Spleen (tissue), 11 donors: ENCODE results near the gene FREM2. TPM values are rescaled to one million over a fixed set of nuclear protein-coding genes. Genes with fewer than 3 reads are reported as not detected.

Source experiments
- DNase-seq: peaks from one replicate; pipeline ENCODE4 v3.0.0-alpha.2; 2020
- H3K27ac ChIP-seq, 8 donors: fragments of 200-600 bp; sonication (generic) in 7 of 8; 1 replicate in 4 of 8; 2 replicates in 4 of 8; pipeline versions ENCODE4 v1.5.0 to v1.8.0; 2016 to 2021; ENCODE audit warnings: inconsistent platforms in 4 of 8, mild to moderate bottlenecking in 4 of 8, moderate library complexity in 1 of 8
- H3K27me3 ChIP-seq, 7 donors: fragments of 200-600 bp; sonication (generic) in 6 of 7; replicated peaks in 1 of 7; 1 replicate in 4 of 7; 2 replicates in 3 of 7; pipeline versions ENCODE4 v1.5.0 to v1.8.0; 2016 to 2021; ENCODE audit warnings: inconsistent platforms in 3 of 7, mild to moderate bottlenecking in 1 of 7
- H3K36me3 ChIP-seq, 6 donors: fragments of 200-600 bp; sonication (generic) in 5 of 6; 1 replicate in 4 of 6; 2 replicates in 2 of 6; pipeline versions ENCODE4 v1.5.0 to v1.8.0; 2016 to 2021; ENCODE audit warnings: inconsistent platforms in 2 of 6
- H3K4me1 ChIP-seq, 6 donors: fragments of 200-600 bp; sonication (generic) in 5 of 6; 1 replicate in 3 of 6; 2 replicates in 3 of 6; pipeline versions ENCODE4 v1.5.0 to v1.8.0; 2016 to 2021; ENCODE audit warnings: inconsistent platforms in 3 of 6
- H3K4me3 ChIP-seq, 8 donors: fragments of 200-600 bp; sonication (generic) in 7 of 8; 1 replicate in 4 of 8; 2 replicates in 4 of 8; pipeline versions ENCODE4 v1.5.0 to v1.8.0; 2016 to 2021; ENCODE audit warnings: inconsistent platforms in 4 of 8, mild to moderate bottlenecking in 4 of 8, moderate library complexity in 2 of 8
- H3K9me3 ChIP-seq, 8 donors: fragments of 200-600 bp; sonication (generic) in 7 of 8; 1 replicate in 4 of 8; 2 replicates in 4 of 8; pipeline versions ENCODE4 v1.5.0 to v1.8.0; 2016 to 2021; ENCODE audit warnings: inconsistent platforms in 4 of 8
- POLR2A ChIP-seq, 3 donors: fragments of 450-650 bp; IDR thresholded peaks; one replicate each; pipeline ENCODE4 v1.5.1; 2017; ENCODE audit warnings: antibody characterized with exemption in 3 of 3, mild to moderate bottlenecking in 1 of 3
- POLR2AphosphoS5 ChIP-seq, 3 donors: sonication (generic); formaldehyde crosslinking; IDR thresholded peaks; one replicate each; pipeline ENCODE4 v1.5.1; 2017; ENCODE audit warnings: antibody characterized with exemption in 3 of 3
- WGBS, 5 donors: extraction: QIAGEN DNeasy Blood & Tissue Kit in 3 of 5; methylation state at CpG; one replicate each; pipeline versions ENCODE4 v1.1.5 to v1.1.7; 2013 to 2018; 5-methylcytosine and 5-hydroxymethylcytosine counted together
- intact Hi-C: fragments of 100-400 bp; cut with DNase I; formaldehyde crosslinking; loops from one replicate; pipeline ENCODE4 v1.15.0; 2023; ENCODE audit warnings: low total_unique reads
- polyA plus RNA-seq, 3 donors: library from polyadenylated mRNA; stranded (reverse); fragments of 200-250 nt; gene quantifications; one replicate each; pipeline ENCODE4 v1.2.1, GENCODE V29; 2013
- total RNA-seq, 7 donors: library from RNA; depleted of rRNA in 3 of 7; stranded (reverse); fragments of >200 nt in 3 of 7; fragmentation: NEBNext Ultra II Directional in 4 of 7; extraction: Animal tissue kit (Norgen Biotek cat#: 25700) in 4 of 7; gene quantifications; one replicate each; pipeline versions ENCODE4 v1.1.0 to v1.2.1, GENCODE V29; 2016 to 2021
- TF ChIP-seq, protein P1 (sequence below), 11 experiments: fragments of 200-600 bp in 7 of 11; fragments of 450-650 bp in 4 of 11; sonication (generic) in 4 of 11; IDR thresholded peaks in 8 of 11; conservative IDR thresholded peaks in 3 of 11; 1 replicate in 7 of 11; 2 replicates in 4 of 11; pipeline versions ENCODE4 v1.4.0 to v1.8.0; 2016 to 2021; ENCODE audit warnings: antibody characterized with exemption in 11 of 11, inconsistent platforms in 4 of 11, mild to moderate bottlenecking in 1 of 11
- donor health status: healthy with polysubstance abuse.
- donor health status: DM: no; HTN: no; CAD: no; lungs with moderate emphysema.
- donor health status: DM: no; HTN: no; CAD: no.
- donor health status: Bipolar disorder and iron deficiency.
- donor health status: healthy.
- donor health status: DM: no; HTN: no; CAD: no.
- donor health status: DM: yes; HTN: yes; CAD: no.

FREM2 gene
- total and polyA plus RNA-seq, 10 donors, result 0.03 to 0.93 (median 0.21) TPM; not detected in 2

DNA sequence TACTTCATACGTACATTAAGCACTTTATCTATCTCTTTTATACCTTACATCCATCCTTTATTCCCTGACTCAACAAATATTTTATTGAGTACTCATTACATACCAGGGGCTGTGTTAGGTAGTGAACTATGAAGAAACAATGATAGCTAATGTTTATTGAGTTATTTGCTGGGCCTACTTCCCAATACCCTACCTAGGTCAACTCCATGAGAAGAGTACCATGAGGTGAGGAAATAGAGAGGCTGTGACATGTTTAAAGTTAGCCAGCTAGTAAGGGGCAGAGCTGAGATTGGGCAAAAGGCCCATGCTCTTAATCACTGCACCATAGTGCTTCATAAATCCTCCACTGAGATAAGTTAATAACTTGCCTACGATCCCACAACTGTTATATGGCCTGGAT, 79.9 kb downstream of the FREM2 start:
- H3K4me1 ChIP-seq, result no peaks in the 10 kb centered on the region
- no peak for TF ChIP-seq POLR2A (IDR thresholded peaks at IDR 0.05)
- no peak for TF ChIP-seq POLR2AphosphoS5 (IDR thresholded peaks at IDR 0.05)
- TF ChIP-seq, protein P1, sequence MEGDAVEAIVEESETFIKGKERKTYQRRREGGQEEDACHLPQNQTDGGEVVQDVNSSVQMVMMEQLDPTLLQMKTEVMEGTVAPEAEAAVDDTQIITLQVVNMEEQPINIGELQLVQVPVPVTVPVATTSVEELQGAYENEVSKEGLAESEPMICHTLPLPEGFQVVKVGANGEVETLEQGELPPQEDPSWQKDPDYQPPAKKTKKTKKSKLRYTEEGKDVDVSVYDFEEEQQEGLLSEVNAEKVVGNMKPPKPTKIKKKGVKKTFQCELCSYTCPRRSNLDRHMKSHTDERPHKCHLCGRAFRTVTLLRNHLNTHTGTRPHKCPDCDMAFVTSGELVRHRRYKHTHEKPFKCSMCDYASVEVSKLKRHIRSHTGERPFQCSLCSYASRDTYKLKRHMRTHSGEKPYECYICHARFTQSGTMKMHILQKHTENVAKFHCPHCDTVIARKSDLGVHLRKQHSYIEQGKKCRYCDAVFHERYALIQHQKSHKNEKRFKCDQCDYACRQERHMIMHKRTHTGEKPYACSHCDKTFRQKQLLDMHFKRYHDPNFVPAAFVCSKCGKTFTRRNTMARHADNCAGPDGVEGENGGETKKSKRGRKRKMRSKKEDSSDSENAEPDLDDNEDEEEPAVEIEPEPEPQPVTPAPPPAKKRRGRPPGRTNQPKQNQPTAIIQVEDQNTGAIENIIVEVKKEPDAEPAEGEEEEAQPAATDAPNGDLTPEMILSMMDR (IDR thresholded peaks at IDR 0.05 in 8 of 11, conservative IDR thresholded peaks at IDR 0.05 in 3 of 11), result no peak
- WGBS, 5 donors, result 76 to 82% (median 77%) methylated on average over 2 of the region's 2 CpGs
- no peaks in the 10 kb centered on the region for H3K27me3 ChIP-seq
- no peak overlapping the region for H3K4me3 ChIP-seq
- no peak for DNase-seq
- intact Hi-C loops, result no loop called here
- H3K9me3 ChIP-seq, result no peaks in the 10 kb centered on the region
- H3K36me3 ChIP-seq, result no peaks in the 10 kb centered on the region
- no peak overlapping the region for H3K27ac ChIP-seq

DNA sequence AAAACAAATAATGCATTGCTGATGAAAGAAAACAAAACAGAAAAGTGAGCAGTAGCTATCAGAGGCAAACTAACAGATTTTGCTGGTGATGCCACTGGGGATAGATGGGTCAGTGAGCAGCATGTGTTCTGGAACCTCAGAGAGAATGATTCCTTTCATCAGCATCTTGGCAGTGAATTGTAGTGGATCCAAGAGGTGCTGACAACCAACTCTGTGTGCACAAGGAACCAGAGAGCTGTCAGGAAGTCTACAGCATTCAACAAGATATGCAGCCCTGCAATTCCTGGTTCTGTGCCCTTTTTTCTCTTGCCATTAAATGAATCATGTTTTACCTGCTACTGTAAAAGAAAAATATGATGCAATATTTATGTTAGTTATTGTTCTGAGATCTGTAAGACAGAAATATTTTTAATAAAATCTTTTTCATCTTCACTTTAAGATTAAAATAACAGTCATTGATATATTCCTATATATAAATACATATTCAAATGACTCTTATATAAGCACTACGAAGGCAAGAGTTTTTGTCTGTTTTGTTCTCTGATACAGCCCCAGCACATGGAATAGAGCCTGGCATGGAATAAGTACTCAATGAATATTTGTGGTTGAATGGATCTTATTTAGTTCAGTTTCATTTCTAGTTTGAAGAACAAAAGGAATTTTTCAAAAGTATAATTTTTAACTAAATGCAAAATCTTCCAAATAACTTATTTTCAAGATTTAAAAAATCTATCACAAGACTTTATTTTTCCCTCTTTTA, 80.8 kb downstream of the FREM2 start:
- H3K27me3 ChIP-seq, result no peaks in the 10 kb centered on the region
- no peak overlapping the region for H3K27ac ChIP-seq
- intact Hi-C loops, result no loop called here
- 77 to 85% (median 83%) methylated on average over 1 of the region's 1 CpG for WGBS, 5 donors
- no peak overlapping the region for H3K4me3 ChIP-seq
- TF ChIP-seq POLR2AphosphoS5 (IDR thresholded peaks at IDR 0.05), result no peak
- no peak for TF ChIP-seq POLR2A (IDR thresholded peaks at IDR 0.05)
- no peaks in the 10 kb centered on the region for H3K4me1 ChIP-seq
- H3K9me3 ChIP-seq, result no peaks in the 10 kb centered on the region
- no peaks in the 10 kb centered on the region for H3K36me3 ChIP-seq
- DNase-seq, result no peak

DNA sequence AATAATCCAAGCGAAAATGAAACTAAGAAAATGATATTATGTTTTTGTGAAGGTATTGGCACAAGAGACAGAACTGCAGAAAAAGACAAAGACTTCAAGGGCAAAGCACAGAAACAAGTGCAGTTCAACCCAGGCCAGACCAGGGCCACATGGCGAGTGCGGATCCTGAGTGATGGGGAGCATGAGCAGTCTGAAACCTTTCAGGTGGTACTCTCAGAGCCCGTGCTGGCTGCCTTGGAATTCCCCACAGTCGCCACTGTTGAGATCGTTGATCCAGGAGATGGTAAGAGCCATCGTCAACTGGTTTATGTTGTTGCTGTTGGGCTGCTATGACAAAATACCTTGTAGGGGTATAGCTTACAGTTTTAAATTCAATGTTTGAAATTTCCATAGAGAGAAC, 82.6 kb downstream of the FREM2 start:
- intact Hi-C loops, result no loop called here
- no peak overlapping the region for H3K4me3 ChIP-seq

DNA sequence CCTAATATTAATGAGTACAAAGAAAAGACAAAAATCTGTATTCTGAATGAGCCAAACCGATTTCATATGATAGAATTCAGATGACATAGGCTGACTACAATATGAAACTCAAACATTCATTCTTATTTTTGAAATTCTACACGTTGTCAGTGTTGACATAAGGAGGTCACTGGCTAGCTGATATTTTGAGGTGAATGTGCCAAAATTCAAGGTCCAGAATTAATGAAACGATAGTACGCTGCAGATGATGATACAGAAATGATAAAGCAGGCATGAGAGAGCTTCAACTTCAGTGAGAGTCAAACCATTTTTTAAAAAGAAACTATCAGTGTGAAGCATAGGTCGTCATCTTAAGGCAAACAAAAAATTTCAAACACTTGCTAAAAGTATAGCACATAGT, 88.2 kb downstream of the FREM2 start:
- 48 to 71% (median 58%) methylated on average over 5 of the region's 5 CpGs for WGBS, 5 donors
- intact Hi-C loops, result no loop called here
- H3K4me1 ChIP-seq, result no peaks in the 10 kb centered on the region
- no peak overlapping the region for H3K4me3 ChIP-seq
- DNase-seq, result no peak
- H3K27me3 ChIP-seq, result no peaks in the 10 kb centered on the region
- TF ChIP-seq, protein P1 (IDR thresholded peaks at IDR 0.05 in 8 of 11, conservative IDR thresholded peaks at IDR 0.05 in 3 of 11), result no peak
- TF ChIP-seq POLR2AphosphoS5 (IDR thresholded peaks at IDR 0.05) (no peak), POLR2A (IDR thresholded peaks at IDR 0.05) (no peak)
- no peaks in the 10 kb centered on the region for H3K36me3 ChIP-seq
- H3K9me3 ChIP-seq, result peaks cover 0 to 9% (median 0%) of the 10 kb centered on the region in 8 donors
- no peak overlapping the region for H3K27ac ChIP-seq

More for the DNA sequence above, 82.6 kb downstream of the FREM2 start:
- WGBS, 5 donors, result 68 to 93% (median 86%) methylated on average over 7 of the region's 7 CpGs
- no peaks in the 10 kb centered on the region for H3K27me3 ChIP-seq
- H3K4me1 ChIP-seq, result no peaks in the 10 kb centered on the region
- DNase-seq, result no peak
- H3K36me3 ChIP-seq, result no peaks in the 10 kb centered on the region
- TF ChIP-seq POLR2A (IDR thresholded peaks at IDR 0.05) (no peak), POLR2AphosphoS5 (IDR thresholded peaks at IDR 0.05) (no peak)
- TF ChIP-seq, protein P1 (IDR thresholded peaks at IDR 0.05 in 8 of 11, conservative IDR thresholded peaks at IDR 0.05 in 3 of 11), result no peak
- H3K27ac ChIP-seq, result no peak overlapping the region
- H3K9me3 ChIP-seq, result no peaks in the 10 kb centered on the region
